ENCODE data around the gene SCO2.

GRCh38 chr22:50506611-50507420, 18.6 kb downstream of the SCO2 start:
- no peak for TF ChIP-seq CTCF (IDR thresholded peaks at IDR 0.05; ENCODE audit: insufficient read depth, low read depth, low read length)
- TF ChIP-seq EZH2 (IDR thresholded peaks at IDR 0.05; ENCODE audit: insufficient read depth, low read length): no peak
